WTC11 (cell line): Measurements from ENCODE around the gene DAB2.

Source experiments
- OVOL2 ChIP-seq: fragments of 250-450 bp; sonication (Bioruptor Pico); IDR thresholded peaks from 2 replicates; pipeline ENCODE4 v1.9.0; 2021; ENCODE audit warnings: mild to moderate bottlenecking, borderline replicate concordance
- SP1 ChIP-seq: sonication (generic); formaldehyde crosslinking; conservative IDR thresholded peaks from 2 replicates; pipeline ENCODE4 v1.8.1; 2022; ENCODE audit warnings: missing genetic modification reagents
- TEAD1 ChIP-seq: sonication (generic); formaldehyde crosslinking; IDR thresholded peaks from 2 replicates; pipeline ENCODE4 v1.8.0; 2022; ENCODE audit warnings: mild to moderate bottlenecking, missing genetic modification reagents
- TF ChIP-seq, protein P1 (sequence below): fragments of 200-600 bp; IDR thresholded peaks from 2 replicates; pipeline ENCODE4 v1.8.0; 2022; ENCODE audit warnings: antibody characterized with exemption

DNA sequence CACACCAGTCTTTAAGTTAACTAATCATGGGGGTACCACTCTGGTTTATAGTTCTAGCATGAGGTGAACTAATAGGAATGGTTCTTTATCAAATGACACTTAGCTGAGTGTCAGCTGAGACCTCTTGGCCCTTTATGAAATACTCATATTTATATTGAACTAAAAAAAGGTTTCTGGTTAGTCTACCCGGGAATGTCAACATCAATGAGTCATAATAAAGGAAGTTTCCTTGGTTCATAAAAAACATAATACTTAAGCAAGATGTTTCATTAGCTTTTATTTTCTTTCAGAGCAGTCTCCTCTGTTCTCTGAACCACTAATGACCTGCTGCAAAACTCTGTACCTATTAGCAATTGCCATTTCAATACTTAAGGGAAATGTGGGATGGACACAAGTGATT, 13.7 kb downstream of the DAB2 start:
- TF ChIP-seq, protein P1, sequence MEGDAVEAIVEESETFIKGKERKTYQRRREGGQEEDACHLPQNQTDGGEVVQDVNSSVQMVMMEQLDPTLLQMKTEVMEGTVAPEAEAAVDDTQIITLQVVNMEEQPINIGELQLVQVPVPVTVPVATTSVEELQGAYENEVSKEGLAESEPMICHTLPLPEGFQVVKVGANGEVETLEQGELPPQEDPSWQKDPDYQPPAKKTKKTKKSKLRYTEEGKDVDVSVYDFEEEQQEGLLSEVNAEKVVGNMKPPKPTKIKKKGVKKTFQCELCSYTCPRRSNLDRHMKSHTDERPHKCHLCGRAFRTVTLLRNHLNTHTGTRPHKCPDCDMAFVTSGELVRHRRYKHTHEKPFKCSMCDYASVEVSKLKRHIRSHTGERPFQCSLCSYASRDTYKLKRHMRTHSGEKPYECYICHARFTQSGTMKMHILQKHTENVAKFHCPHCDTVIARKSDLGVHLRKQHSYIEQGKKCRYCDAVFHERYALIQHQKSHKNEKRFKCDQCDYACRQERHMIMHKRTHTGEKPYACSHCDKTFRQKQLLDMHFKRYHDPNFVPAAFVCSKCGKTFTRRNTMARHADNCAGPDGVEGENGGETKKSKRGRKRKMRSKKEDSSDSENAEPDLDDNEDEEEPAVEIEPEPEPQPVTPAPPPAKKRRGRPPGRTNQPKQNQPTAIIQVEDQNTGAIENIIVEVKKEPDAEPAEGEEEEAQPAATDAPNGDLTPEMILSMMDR = no peak
- no peak for TF ChIP-seq OVOL2 (CRISPR knock-in tag)
- no peak for TF ChIP-seq TEAD1 (CRISPR knock-in tag)
- no peak for TF ChIP-seq SP1 (CRISPR knock-in tag)
